Neural cell (in vitro differentiated cells): ENCODE measurements around the gene HENMT1.

Experiments
- CTCF ChIP-seq: fragments of 450-650 bp; IDR thresholded peaks from 2 replicates; pipeline ENCODE4 v1.5.1; 2014; ENCODE audit warnings: antibody characterized with exemption, mild to moderate bottlenecking, moderate library complexity; ENCODE audit not compliant: poor library complexity, severe bottlenecking
- POLR2AphosphoS5 ChIP-seq: IDR thresholded peaks from 2 replicates; pipeline ENCODE4 v1.6.1; 2012
- RAD21 ChIP-seq: fragments of 450-650 bp; conservative IDR thresholded peaks from 2 replicates; pipeline ENCODE4 v1.6.1; 2014; ENCODE audit warnings: antibody characterized with exemption, mild to moderate bottlenecking, moderate library complexity

DNA sequence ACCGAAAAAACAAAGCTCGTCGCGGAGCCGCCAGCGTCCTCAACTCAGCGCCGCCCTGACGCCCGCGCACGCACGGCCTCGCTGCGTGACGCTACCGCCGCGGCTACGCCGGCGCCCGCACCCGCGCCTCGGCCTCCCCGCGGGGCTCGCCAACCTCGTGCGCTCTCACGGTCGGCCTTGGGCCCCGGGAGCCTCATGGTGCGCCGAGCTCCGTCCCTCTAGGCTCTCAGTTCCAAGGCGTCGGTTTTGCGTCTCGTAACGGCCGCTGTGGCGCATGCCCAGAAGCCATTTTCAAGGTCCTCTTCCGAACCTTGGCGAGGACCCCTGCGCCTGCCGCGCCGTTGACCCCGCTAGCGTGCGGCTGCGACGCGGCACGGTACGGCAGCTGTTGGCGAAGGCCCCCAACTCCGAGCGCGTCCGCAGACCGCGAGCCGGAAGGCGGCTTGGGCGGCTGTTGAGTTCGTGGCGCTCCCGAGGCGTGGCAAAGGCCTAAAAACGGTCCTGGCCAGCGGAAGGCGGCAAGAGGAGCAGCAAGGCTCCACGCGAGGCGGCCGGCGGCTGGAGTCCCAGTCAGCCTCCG lies at the start of gene HENMT1:
- TF ChIP-seq RAD21, result no peak
- TF ChIP-seq CTCF, result no peak
- no peak for TF ChIP-seq POLR2AphosphoS5
